SK-MEL-5 (cell line): Measurements from ENCODE around the gene SNX2. TPM values are rescaled to one million over a fixed set of nuclear protein-coding genes. Genes with fewer than 3 reads are reported as not detected.
A peak's percentile ranks its signal among the peaks of the same experiment; 100 is the strongest.
"Not testable (repeated sequence)": the region's sequence is repeated elsewhere in the genome, so short reads cannot be mapped to it uniquely, and the experiment has no call there.

Experiments
- DNase-seq: peaks from one replicate; pipeline ENCODE4 v3.0.0-alpha.2; 2016; ENCODE audit warnings: low read depth, low spot score
- in situ Hi-C: cut with HindIII; loops from 2 replicates; pipeline ENCODE4 v1.10.0; 2016; ENCODE audit warnings: low sequenced_read_pairs, high pct_unique_total_duplicates, low pct_unique_long_range_greater_than_20kb
- total RNA-seq: library from RNA; depleted of rRNA; stranded (reverse); fragments of >200 nt; shearing (Covaris generic); gene quantifications from 2 replicates; pipeline ENCODE4 v1.2.3, GENCODE V29; 2014

Gene SNX2
- total RNA-seq, 1 experiment from 2014 or later: 64.6 TPM

DNA sequence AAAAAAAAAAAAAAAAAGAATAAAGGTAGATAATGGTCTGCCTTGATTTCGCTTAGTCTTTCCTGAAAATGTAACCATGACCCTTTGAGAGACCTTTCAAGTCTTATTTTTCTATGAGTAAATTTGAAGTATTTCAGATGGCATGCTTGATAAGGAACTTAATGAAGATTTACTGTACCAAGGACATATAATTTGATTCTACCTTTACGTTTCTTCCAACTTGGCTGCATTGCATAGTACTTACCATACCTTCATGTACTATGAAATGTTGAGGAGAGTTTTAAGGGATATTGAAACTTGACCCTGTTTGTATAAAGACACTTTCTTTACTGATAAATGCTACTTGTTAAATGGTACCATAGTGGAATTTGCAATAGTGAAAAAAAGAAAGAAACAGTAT lies 35.5 kb downstream of the SNX2 start:
- no peak for DNase-seq
- in situ Hi-C loops: no loop called here

DNA sequence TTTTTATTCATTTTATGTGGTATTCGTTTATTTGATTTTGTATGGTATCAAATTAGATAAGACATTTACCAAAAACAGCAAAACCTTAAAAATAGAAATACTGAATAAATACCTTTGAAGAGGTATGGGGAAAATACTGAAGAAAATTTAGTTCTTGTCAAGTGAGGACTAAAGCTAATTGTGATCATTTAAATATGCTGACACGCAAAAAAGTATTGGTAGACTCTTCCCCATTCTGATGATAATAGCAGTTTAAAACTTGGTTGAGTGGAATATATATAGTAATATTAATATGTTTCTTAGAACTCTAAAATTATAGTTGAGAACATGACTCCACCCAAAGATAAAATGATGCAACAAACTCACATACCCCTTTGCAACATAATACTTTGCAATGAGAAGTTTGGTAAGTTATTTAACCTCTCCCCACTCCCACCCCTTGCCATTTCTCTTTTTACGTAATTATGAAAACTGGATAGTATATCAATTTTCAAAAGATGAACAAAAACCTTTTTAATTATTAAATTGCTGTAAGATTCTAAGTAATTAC lies 40.4 kb downstream of the SNX2 start:
- in situ Hi-C loops: no loop called here
- no peak for DNase-seq

DNA sequence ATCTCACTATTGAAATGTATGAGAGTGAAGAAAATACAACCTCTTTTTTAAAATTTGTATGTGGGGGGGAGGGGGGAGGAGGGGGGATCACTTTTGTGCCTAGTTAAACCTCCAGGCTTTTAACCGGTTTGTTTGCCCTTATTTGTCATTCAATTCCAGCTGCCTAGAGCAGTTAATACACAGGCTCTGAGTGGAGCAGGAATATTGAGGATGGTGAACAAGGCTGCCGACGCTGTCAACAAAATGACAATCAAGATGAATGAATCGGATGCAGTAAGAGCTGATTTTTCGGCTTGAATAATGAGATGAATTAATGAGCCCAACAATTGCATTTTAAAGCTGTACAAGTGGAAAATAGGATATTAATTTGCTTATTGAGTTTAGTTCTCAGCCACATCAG lies 41.9 kb downstream of the SNX2 start:
- in situ Hi-C loops: no loop called here

GRCh38 chr5:122831984-122832383 lies 57.1 kb downstream of the SNX2 start:
- in situ Hi-C loops: no loop called here
- DNase-seq: no peak

More for the DNA sequence above, 41.9 kb downstream of the SNX2 start:
- DNase-seq: no peak

GRCh38 chr5:122835681-122836080 lies 60.8 kb downstream of the SNX2 start:
- no peak for DNase-seq
- in situ Hi-C loops: no loop called here

DNA sequence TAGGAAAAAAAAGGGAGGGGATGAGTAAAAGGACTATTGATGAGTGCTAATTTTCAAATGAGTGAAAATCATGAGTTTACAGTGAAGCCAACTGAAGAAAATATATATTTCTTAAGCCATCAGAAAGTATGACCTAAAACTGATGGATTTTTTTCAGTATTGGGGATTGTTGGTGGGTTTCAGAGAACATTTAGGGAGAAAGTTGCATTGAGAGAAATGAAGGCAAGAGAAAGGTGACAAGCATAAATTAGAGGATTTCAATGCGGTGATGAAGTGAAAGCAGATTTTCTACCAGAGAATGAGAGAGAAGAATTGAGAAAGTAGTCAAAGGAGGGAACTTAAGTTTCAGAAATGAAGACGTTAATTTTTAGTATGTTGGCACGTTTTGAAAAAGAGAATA lies 62.1 kb downstream of the SNX2 start:
- in situ Hi-C loops: no loop called here
- DNase-seq: no peak

DNA sequence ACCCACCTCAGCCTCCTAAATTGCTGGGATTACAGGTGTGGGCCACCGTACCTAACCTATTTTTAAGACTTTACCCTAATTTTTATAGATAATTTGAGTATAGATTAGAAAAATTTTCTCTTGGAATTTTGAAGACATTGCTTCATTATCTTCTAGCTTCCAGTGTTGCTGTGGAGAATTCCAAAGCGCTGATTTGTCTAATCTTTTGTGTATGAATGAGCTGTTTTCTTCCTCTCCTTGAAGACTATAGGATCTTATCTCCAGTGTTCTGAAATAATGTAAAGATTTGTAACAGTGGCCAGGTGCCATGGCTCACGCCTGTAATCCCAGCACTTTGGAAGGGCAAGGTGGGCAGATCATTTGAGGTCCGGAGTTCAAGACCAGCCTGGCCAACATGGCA lies 64.9 kb downstream of the SNX2 start:
- DNase-seq: no peak
- in situ Hi-C loops: no loop called here

- in situ Hi-C loops: no loop called here
- DNase-seq: no peak
These were observed 67.2 kb downstream of the SNX2 start for GRCh38 chr5:122842016-122842580.

DNA sequence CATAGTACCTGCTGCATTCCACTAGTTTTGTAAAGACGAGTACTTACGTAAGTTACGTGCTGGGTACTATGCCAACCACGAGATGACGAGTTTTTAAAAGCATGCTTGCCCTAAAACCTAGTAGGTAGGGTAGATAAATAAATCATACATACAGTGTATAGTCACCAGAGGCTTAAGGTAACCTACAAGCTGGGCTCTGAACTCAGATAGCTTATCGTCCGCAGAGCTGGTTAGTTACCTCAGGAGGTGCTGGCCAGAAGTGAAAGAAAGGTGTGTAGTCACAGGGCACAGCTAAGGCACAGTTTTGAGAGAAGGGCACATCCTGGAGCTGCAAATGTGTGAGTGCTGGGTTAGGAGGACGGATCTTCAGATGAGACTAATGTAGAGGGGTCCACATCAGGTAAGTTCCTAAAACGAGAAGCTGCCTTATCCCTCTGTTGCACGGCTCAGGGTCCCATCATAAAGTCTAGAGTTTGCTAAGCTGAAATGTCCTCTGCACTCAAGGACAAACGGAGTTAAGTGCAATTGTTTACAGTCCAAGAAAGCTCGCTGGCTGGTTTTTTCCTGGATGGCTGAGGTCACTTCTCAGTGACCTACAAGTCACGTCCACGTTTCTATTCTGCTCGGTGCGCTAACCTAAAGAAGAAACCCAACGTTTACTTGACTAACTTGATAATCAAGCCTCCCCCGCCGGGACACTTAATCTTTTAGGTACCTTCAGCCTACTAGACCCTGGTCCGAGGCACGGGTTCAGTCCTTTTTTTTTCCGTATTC lies 69.4 kb downstream of the SNX2 start:
- DNase-seq: no peak
- in situ Hi-C loops: no loop called here

- DNase-seq: no peak
- in situ Hi-C loops: no loop called here
These were observed 70.0 kb downstream of the SNX2 start for GRCh38 chr5:122844910-122845228.

DNA sequence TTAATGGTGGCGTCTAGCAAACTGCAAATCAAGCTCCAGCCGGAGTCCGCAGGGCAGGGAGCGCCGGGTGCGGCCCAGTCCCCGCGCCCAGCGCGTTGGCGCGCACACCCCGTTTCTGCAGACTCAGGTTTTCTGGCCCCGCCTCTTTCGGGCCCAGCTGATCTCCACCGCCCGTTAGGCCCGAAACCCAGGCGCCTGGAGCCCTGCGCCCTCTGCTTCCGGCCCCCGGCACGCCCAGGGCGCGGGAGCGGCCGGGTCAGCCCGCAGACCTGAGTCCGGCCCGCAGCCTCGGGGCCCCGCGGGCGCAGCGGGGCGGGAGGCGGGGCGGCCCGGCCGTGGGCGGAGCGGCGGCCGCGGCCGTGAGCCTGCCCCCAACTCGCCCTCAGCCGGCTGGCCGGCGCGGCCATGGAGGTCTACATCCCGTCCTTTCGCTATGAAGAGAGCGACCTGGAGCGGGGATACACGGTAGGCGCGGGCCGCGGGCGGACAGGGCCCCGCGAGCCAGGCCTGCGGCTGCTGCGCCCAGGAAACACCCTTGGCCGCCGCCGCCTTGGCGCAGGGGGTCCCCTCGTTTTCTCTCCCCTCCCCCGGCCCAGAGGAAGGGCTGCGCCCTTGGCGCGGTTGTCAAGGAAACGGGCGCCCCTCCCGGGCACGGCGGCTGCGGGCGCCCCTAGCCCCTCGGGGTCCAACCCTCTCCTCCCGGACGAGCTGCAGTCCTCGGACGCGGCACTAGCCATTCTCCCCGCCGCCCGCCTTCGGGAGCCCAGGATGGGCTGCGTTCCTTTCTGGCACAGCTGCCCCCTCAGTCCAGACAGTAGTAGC lies 70.6 kb downstream of the SNX2 start, which contains the start of gene SNX24:
TSS of gene SNX24 (plus strand) at position 385 of the 822 bp plus-strand sequence. CDS start at position 406, 21 bp downstream.
- peak; percentile 70 for DNase-seq
- in situ Hi-C loops: no loop called here

GRCh38 chr5:122846051-122846550 lies 71.2 kb downstream of the SNX2 start:
- in situ Hi-C loops: no loop called here
- DNase-seq: no peak

DNA sequence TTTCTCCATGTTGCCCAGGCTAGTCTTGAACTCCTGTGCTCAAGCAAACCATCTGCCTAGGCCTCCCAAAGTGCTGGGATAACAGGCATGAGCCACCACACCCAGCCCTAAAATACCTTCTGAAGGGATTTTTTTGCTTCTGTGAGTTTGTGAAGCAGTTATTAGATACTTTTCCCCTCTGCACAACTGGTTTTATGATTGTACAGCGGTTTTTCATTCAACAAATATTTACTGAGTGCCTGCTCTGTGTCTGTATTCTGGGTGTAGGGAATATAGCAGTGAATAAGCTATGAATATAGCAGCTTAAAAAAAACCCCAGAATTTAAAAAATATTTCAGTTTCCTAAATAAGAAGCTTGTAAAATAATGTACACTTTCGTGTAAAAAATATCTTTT lies 72.8 kb downstream of the SNX2 start:
- no peak for DNase-seq
- in situ Hi-C loops: no loop called here

DNA sequence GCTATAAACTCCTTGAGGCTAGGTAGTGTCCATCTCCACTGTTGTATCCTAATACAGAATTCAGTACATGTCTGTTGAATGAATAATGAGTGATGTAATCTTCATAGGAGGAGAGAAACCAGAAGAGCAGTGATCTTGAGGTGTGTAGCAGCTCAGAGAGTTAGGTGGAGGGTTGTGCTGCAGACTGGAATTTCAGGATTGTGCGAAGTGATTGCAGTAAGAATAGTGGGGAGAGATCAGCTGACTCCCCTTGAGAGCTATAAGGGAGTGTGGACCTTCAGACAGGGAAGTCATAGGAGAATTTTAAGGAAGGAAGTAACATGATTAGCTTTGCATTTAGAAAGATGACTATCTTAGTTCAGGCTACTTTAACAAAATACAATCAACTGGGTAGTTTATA lies 74.9 kb downstream of the SNX2 start:
- no peak for DNase-seq
- in situ Hi-C loops: no loop called here

DNA sequence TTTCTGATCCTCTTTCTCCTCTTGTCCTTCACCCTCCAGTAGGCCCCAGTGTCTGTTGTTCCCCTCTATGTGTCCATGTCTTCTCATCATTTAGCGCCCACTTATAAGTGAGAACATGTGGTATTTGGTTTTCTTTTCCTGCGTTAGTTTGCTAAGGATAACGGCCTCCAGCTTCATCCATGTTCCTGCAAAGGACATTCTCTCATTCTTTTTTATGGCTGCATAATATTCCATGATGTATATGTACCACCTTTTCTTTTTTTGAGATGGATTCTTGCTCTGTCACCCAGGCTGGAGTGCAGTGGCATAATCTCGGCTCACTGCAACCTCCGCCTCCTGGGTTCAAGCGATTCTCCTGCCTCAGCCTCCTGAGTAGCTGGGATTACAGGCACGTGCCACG lies 82.7 kb downstream of the SNX2 start:
- in situ Hi-C loops, DNase-seq: not testable (repeated sequence)

GRCh38 chr5:122858451-122858850 lies 83.6 kb downstream of the SNX2 start:
- DNase-seq: no peak
- in situ Hi-C loops: no loop called here

DNA sequence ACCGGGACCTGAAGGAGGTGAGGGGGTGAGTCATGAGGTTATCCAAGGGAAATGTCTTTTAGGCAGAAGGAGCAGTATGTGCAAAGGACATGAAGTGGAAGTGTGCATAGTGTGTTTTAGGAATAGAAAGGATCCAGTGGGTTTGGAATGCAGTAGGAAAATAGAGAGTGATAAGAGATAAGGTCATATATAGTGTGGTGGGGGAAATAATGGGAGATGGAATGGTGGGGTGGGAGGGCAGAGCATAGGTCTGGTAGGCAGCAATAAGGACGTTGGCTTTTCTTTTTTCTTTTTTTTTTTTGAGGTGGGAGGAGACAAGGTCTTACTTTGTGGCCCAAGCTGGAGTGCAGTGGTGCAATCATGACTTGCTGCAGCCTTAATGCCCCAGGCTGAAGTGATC lies 88.4 kb downstream of the SNX2 start:
- no peak for DNase-seq
- in situ Hi-C loops: no loop called here

DNA sequence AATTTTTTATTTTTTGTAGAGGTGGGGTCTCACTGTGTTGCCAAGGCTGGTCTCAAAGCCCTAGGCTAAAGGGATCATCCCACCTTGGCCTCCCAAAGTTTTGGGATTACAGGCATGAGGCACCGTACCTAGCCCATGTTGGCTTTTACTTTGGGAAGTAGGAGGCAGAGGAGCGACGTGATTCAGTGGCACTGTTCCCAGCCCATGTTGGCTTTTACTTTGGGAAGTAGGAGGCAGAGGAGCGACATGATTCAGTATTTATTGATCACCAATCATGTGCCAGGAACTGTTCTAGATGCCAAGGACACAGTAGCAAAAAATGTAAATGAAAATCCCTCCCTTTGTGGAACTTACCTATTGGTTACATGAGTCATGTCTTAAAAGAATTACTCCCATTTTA lies 88.8 kb downstream of the SNX2 start:
- in situ Hi-C loops: no loop called here
- no peak for DNase-seq
